NCI-H460 (cell line): Measurements from ENCODE around the gene MACROH2A2. TPM values are rescaled to one million over a fixed set of nuclear protein-coding genes. Genes with fewer than 3 reads are reported as not detected.
"Not testable (repeated sequence)": the region's sequence is repeated elsewhere in the genome, so short reads cannot be mapped to it uniquely, and the experiment has no call there.

Source experiments
- DNase-seq: peaks from one replicate; pipeline ENCODE4 v3.0.0-alpha.2; 2016; ENCODE audit warnings: low read depth; ENCODE audit errors: extremely low read depth
- polyA plus RNA-seq: library from polyadenylated mRNA; depleted of rRNA; stranded (reverse); fragments of >200 nt; gene quantifications from 2 replicates; pipeline ENCODE4 v1.2.3, GENCODE V29; 2014; cell fraction: nucleus; rRNA removed
- total RNA-seq: library from RNA; depleted of rRNA; stranded (reverse); fragments of >200 nt; shearing (Covaris generic); gene quantifications from 2 replicates; pipeline ENCODE4 v1.2.3, GENCODE V29; 2014; rRNA removed

Gene MACROH2A2
- total RNA-seq: 25.7 and 28.0 TPM in 2 replicates
- polyA plus RNA-seq: 17.9 and 21.2 TPM in 2 replicates

GRCh38 chr10:70052462-70053217, at the start of gene MACROH2A2:
TSS of gene MACROH2A2 (plus strand) at chr10:70052846. CDS start at chr10:70075659, 22,813 bp downstream.
- DNase-seq: peak; percentile 68

DNA sequence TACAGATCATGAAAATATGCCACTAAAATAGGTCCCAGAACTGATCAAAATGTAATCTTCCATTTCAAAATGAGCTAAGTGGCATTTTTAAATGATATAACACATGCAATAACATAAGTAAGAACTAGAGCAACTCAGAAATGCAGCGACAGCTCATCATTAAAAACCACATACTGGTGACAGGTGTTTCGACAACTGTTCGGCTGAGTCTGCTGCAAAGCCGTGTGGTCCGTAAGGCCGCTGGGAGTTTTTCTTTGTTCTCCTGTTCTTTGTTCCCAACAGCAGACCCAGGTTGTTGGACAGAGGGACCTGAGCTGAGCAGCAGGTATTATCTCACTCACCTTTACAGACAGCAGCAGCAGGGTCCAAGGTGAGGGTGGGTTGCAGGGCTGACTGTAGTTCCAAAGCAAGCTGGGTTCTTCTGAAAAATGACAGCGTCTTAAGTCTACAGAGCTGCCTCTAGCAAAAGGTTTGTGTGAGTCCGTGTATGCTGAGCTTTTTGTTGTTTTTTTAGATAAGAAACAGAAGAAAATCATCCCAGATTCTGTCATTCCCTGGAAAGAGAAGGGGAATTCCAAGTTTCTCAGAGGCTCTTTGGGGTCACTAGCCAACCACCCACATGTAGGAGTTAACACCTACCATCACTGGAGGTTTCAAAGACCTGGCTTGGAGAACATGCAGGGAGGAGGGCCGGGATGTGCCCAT, 45.4 kb upstream of the MACROH2A2 start:
- DNase-seq: no peak

DNA sequence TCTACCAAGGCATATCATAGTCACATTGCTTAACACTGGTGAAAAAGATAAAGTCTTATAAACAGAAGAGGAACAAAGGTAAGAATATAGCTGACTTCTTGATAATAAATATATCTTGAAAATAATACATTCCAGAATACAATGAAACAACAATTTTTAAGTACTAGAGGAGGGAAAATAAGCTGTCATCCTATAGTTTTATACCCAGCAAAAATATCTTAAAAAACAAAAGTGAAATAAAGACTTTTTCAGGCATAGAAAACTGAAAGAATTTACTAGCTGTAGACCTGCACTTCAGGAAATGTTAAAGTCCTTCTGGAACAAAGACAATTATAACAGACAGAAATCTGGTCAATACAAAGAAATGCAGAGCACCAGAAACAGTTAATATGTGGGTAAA, 21.4 kb upstream of the MACROH2A2 start:
- no peak for DNase-seq

GRCh38 chr10:70032667-70033289, 19.9 kb upstream of the MACROH2A2 start:
- no peak for DNase-seq

- DNase-seq: no peak
Measured at GRCh38 chr10:70034232-70034631, 18.4 kb upstream of the MACROH2A2 start.

DNA sequence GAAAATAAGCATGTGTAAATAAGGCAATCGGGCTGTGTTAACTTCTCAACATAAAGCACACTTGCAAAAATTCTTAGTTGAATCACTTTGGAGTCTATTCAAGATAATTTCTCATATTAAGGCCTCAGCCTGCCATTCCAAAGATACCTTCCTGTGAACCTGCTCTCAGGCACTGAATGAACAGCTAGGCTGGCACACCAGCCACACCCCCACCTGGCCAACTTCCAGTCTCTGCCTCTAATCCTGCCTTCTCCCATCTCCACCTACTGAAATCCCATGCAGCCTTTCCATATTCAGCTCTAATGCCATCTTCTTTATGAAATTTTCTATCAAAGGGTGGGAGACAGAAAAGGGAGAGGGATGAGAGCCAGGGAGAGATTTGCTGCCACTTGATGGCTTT, 17.1 kb upstream of the MACROH2A2 start:
- DNase-seq: no peak

- no peak for DNase-seq
Measured at GRCh38 chr10:70038923-70039322, 13.7 kb upstream of the MACROH2A2 start.

- DNase-seq: no peak
Measured at GRCh38 chr10:70041016-70041415, 11.6 kb upstream of the MACROH2A2 start.

- not testable (repeated sequence) for DNase-seq
Measured at GRCh38 chr10:70041739-70042138, 10.9 kb upstream of the MACROH2A2 start.

DNA sequence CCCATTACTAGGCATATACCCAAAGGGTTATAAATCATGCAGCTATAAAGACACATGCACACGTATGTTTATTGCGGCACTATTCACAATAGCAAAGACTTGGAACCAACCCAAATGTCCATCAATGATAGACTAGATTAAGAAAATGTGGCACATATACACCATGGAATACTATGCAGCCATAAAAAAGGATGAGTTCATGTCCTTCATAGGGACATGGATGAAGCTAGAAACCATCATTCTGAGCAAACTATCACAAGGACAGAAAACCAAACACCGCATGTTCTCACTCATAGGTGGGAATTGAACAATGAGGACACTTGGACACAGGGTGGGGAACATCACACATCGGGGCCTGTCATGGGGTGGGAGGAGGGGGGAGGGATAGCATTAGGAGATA, 5.6 kb upstream of the MACROH2A2 start:
- DNase-seq: not testable (repeated sequence)

DNA sequence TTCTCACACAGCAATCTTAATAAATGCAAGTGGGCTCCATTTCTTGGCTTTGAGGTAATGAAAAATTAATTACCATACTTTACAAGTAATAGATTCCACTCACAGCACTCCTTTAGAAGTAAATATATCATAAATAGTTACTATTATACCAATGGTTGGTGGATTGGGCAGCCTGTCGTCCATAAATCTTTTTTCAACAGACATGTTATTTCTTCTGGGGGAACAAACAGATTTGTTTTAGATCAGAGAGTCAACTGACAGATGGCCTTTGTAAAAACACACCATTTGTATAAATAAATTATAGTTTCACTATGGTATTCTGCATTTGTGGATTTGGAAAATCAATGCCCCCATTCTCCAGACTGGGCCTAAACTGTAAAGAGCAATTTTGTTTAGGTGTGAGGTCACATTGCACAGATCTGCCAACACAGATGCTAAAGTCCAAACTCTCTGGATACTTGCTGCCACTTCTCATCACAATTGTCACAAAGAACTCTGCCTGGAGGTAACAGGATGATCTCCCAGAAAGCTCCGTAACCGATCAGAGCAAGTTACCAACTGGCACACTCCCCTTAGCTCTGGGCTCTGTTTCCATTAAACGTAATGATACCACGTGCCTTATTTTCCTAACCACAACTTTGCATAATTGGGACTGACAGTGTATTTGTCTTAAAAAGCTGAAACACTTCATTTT, 4.5 kb upstream of the MACROH2A2 start:
- no peak for DNase-seq

DNA sequence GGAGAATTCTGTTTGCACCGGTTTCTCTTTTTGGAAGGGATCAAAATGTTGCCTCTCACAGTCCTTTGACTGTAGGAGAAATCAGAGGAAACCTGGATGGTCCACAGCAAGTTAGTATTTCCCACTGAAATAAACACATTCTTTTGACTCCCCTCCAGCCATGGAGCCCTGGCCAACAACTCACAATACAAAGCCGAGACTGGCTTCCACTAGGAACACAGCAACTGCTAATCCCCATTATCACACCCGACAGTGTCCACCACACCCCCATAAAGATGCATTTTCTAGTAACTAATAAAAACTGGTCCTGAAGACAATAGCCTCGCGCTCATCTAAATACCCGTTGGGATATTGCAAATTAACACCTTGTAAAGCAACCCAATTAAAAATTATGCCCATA, 798 bp upstream of the MACROH2A2 start:
- no peak for DNase-seq

DNA sequence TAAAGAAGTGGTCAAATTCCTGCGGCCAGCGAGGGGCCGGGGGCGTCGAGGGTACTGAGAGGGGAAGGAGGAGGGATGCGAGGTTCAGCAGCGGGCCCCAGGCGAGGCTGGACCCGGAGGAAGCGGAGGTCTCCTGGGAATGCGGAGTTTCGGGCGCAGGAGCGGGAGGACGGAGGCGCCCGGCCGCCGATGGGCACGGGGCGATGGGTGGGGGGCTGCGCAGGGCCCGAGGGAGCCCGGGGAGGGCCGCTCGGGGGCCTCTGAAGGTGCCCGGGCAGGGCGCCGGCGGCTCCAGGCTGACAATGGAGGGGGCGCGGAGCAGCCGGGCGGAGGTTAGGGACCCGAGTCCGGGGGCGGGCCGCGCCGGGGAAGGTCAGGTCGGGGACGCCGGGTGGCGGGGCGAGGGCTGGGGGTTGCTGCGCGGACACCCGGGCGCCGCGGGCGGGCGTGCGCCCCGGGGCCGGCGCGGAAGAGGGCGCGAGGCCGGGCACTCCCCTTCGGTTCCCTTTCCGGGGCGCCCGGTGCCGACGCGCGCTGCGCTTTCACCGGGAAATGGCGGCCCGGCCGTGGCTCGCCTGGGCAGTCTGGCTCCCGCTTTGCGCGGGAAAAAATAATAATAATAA, 683 bp downstream of the MACROH2A2 start:
- no peak for DNase-seq

GRCh38 chr10:70053841-70054288, 1.2 kb downstream of the MACROH2A2 start:
- DNase-seq: no peak

GRCh38 chr10:70054902-70055301, 2.3 kb downstream of the MACROH2A2 start:
- no peak for DNase-seq

GRCh38 chr10:70055550-70055949, 2.9 kb downstream of the MACROH2A2 start:
- no peak for DNase-seq

DNA sequence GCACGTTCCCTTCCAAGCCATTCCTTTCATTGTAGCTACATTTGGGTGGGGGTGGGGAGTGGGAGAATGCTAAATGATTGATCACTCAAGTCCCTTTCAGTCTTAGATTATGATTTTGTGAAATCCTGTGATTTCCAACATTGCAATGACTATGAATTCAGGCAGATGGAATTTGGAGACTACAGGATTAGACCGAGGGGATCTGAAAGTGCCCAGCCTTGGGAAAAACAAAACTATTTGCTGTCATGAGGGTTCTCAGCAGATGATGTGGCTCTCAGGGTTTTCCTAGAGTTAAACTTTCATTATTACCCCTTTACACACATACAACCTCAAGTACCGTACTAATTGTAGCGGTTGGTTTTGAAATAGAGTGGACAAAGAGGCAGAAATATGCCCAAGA, 4.7 kb downstream of the MACROH2A2 start:
- no peak for DNase-seq

- DNase-seq: no peak
Measured at GRCh38 chr10:70060389-70060788, 7.7 kb downstream of the MACROH2A2 start.

- DNase-seq: no peak
Measured at GRCh38 chr10:70063418-70064098, 10.9 kb downstream of the MACROH2A2 start.

- no peak for DNase-seq
Measured at GRCh38 chr10:70064486-70064885, 11.8 kb downstream of the MACROH2A2 start.
